H1 (cell line): Measurements from ENCODE around the gene DSCAM. TPM values are rescaled to one million over a fixed set of nuclear protein-coding genes. Genes with fewer than 3 reads are reported as not detected.

Experiments
- CHD2 ChIP-seq: IDR thresholded peaks from 2 replicates; pipeline ENCODE4 v1.6.1; 2012; ENCODE audit warnings: low read length, improper control_type of control experiment
- CHD7 ChIP-seq: fragments of 300-600 bp; sonication (generic); IDR thresholded peaks from 2 replicates; pipeline ENCODE4 v1.7.1; 2012; ENCODE audit warnings: low read length, moderate library complexity, mild to moderate bottlenecking, inconsistent platforms; ENCODE audit not compliant: insufficient replicate concordance
- RFX5 ChIP-seq: IDR thresholded peaks from 2 replicates; pipeline ENCODE4 v1.6.1; 2011; ENCODE audit warnings: low read depth, low read length, improper control_type of control experiment, borderline replicate concordance
- polyA plus RNA-seq, 7 experiments: library from polyadenylated mRNA; depleted of rRNA in 3 of 7; stranded (reverse) in 5 of 7; unstranded in 2 of 7; fragments of >200 nt in 5 of 7; fragments of 200-250 nt in 2 of 7; gene quantifications; 1 replicate in 5 of 7; 2 replicates in 1 of 7; 4 replicates in 1 of 7; pipeline versions ENCODE4 v1.2.1 to v1.2.3, GENCODE V29; 2011 to 2013; ENCODE audit warnings: missing spikeins in 2 of 7, mixed read lengths in 2 of 7
- total RNA-seq: library from RNA; stranded (reverse); fragmentation: NEBNext Ultra II Directional; extraction: Animal tissue kit (Norgen Biotek cat#: 25700); gene quantifications from 2 replicates; pipeline ENCODE4 v1.2.1, GENCODE V29; 2021
- TF ChIP-seq, protein P1 (sequence below): IDR thresholded peaks from 2 replicates; pipeline ENCODE4 v1.6.1; 2012; ENCODE audit warnings: inconsistent platforms

DSCAM gene
- total and polyA plus RNA-seq, 2 of the 8 experiments (the other 6 are each of a cell fraction or from before 2014, with no cell fraction given): 0.02 to 0.15 TPM

DNA sequence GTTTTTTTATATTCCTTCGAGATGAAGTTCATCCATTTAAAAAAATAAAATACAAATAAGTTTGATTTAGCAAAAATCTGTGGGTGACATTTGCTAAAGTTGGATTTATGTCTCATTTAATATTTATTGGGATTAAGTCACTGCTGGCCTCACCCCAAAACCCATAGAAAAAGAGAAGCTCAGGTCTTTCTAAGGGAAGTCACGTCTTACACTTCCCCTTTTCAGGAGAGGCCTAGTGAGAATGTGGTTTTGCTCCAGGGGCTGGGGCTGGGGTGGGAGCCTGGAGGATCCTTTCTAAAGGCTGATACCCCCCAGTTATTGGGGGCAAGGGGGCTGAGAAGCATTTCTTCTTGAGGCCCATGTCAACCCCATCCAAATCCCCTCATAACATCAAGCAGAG, 300.3 kb downstream of the DSCAM start (continued):
- TF ChIP-seq CHD7: no peak
- TF ChIP-seq, protein P1, sequence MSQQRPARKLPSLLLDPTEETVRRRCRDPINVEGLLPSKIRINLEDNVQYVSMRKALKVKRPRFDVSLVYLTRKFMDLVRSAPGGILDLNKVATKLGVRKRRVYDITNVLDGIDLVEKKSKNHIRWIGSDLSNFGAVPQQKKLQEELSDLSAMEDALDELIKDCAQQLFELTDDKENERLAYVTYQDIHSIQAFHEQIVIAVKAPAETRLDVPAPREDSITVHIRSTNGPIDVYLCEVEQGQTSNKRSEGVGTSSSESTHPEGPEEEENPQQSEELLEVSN: no peak
- TF ChIP-seq RFX5: no peak
- no peak for TF ChIP-seq CHD2
